Caco-2 (cell line): ENCODE results near the gene LTBP1. TPM values are rescaled to one million over a fixed set of nuclear protein-coding genes. Genes with fewer than 3 reads are reported as not detected.

Experiments used
- BruUV-seq: library from RNA; stranded (reverse); fragments of 400-500 nt; replicated peaks from 2 replicates; lab custom pipeline; 2021; lab: Mats Ljungman, UMichigan
- CTCF ChIA-PET: fragments of 300-600 bp; sonication (Branson Sonifier 250); formaldehyde crosslinking; loops from one replicate; lab custom pipeline; 2022; ENCODE audit warnings: antibody characterized with exemption; lab: Charles Lee
- POLR2A ChIA-PET: fragments of 300-600 bp; sonication (Branson Sonifier 250); formaldehyde crosslinking; loops from one replicate; lab custom pipeline; 2022; ENCODE audit warnings: antibody characterized with exemption; lab: Charles Lee
- DNase-seq, 2 experiments: peaks; one replicate each; pipeline versions ENCODE4 v3.0.0 to v3.0.0-alpha.2; 2020 to 2022
- H3K27me3 ChIP-seq: replicated peaks from 2 replicates; pipeline ENCODE4 v1.6.0; 2011; ENCODE audit warnings: low read length; ENCODE audit not compliant: control insufficient read depth, insufficient read depth
- H3K36me3 ChIP-seq: 2 replicates; pipeline ENCODE4 v1.5.1; 2011; ENCODE audit warnings: low read length; ENCODE audit not compliant: control insufficient read depth, insufficient read depth
- H3K4me1 ChIP-seq: fragments of 250-450 bp; sonication (Bioruptor Pico); 2 replicates; pipeline ENCODE4 v1.5.1; 2020; ENCODE audit warnings: mild to moderate bottlenecking
- H3K4me3 ChIP-seq: 2 replicates; pipeline ENCODE4 v1.5.1; 2011; ENCODE audit warnings: low read depth, mild to moderate bottlenecking, control low read depth, low read length
- H3K9me3 ChIP-seq: fragments of 250-450 bp; sonication (Bioruptor Pico); 2 replicates; pipeline ENCODE4 v1.5.1; 2020; ENCODE audit warnings: mild to moderate bottlenecking, moderate library complexity
- H3K27ac Mint-ChIP-seq: one replicate; pipeline ENCODE4 v1.8.0; 2022; ENCODE audit warnings: mixed read lengths; ENCODE audit not compliant: unreplicated experiment
- H3K27me3 Mint-ChIP-seq: one replicate; pipeline ENCODE4 v1.8.0; 2022; ENCODE audit warnings: mixed read lengths; ENCODE audit not compliant: insufficient read depth, unreplicated experiment
- H3K36me3 Mint-ChIP-seq: one replicate; pipeline ENCODE4 v1.8.0; 2022; ENCODE audit warnings: mild to moderate bottlenecking, mixed read lengths; ENCODE audit not compliant: insufficient read depth, unreplicated experiment
- H3K4me1 Mint-ChIP-seq: one replicate; pipeline ENCODE4 v1.8.0; 2022; ENCODE audit warnings: low read depth, mixed read lengths; ENCODE audit not compliant: unreplicated experiment
- H3K4me3 Mint-ChIP-seq: one replicate; pipeline ENCODE4 v1.8.0; 2022; ENCODE audit warnings: mild to moderate bottlenecking, moderate library complexity, mixed read lengths; ENCODE audit not compliant: unreplicated experiment
- H3K9me3 Mint-ChIP-seq: one replicate; pipeline ENCODE4 v1.8.0; 2022; ENCODE audit warnings: mixed read lengths; ENCODE audit not compliant: unreplicated experiment
- CTCF ChIP-seq, 2 experiments: fragments of 200-600 bp in 1 of 2; IDR thresholded peaks; 1 replicate in 1 of 2; 2 replicates in 1 of 2; pipeline versions ENCODE4 v1.5.1 to v1.8.0; 2011 to 2022; ENCODE audit warnings: antibody characterized with exemption in 1 of 2, control low read depth in 1 of 2, inconsistent platforms in 1 of 2, low read depth in 1 of 2, low read length in 1 of 2, mild to moderate bottlenecking in 1 of 2, moderate library complexity in 1 of 2; ENCODE audit not compliant: insufficient read depth in 1 of 2, severe bottlenecking in 1 of 2, unreplicated experiment in 1 of 2
- intact Hi-C: fragments of 100-400 bp; cut with micrococcal nuclease; formaldehyde crosslinking; loops from one replicate; pipeline ENCODE4 v1.10.0; 2022; ENCODE audit not compliant: unreplicated experiment
- total RNA-seq: library from RNA; stranded (reverse); gene quantifications from 2 replicates; pipeline ENCODE4 v1.2.3, GENCODE V29; 2022

LTBP1 gene
- total RNA-seq, 1 experiment from 2014 or later = 64.2 TPM

GRCh38 chr2:33320573-33320972 lies 373.8 kb downstream of the LTBP1 start:
- BruUV-seq = no TSS peak
- ChIA-PET POLR2A (no interaction called here), CTCF (no interaction called here)
- intact Hi-C loops = no loop called here
- TF ChIP-seq CTCF (IDR thresholded peaks at IDR 0.05; ENCODE audit: insufficient read depth in 1 of 2, low read depth in 1 of 2, low read length in 1 of 2, severe bottlenecking in 1 of 2, unreplicated experiment in 1 of 2) = no peak
- Histone ChIP-seq H3K27me3 (no peaks in the 10 kb centered on the region), H3K4me3 (no peak overlapping the region), H3K36me3 (no peaks in the 10 kb centered on the region), H3K9me3 (no peaks in the 10 kb centered on the region), H3K4me1 (0 out of 2 replicates have a peak, but pooled peaks cover 3% of the 10 kb centered on the region)
- H3K4me3 Mint-ChIP-seq = no peak overlapping the region
- H3K27ac Mint-ChIP-seq = no peak overlapping the region
- DNase-seq = no peak
- H3K36me3 Mint-ChIP-seq = no peaks in the 10 kb centered on the region
- H3K9me3 Mint-ChIP-seq = no peaks in the 10 kb centered on the region
- H3K27me3 Mint-ChIP-seq = no peaks in the 10 kb centered on the region
- no peaks in the 10 kb centered on the region for H3K4me1 Mint-ChIP-seq

- Mint-ChIP-seq H3K4me1 (no peaks in the 10 kb centered on the region), H3K4me3 (no peak overlapping the region), H3K9me3 (no peaks in the 10 kb centered on the region), H3K36me3 (no peaks in the 10 kb centered on the region), H3K27ac (no peak overlapping the region), H3K27me3 (no peaks in the 10 kb centered on the region)
- Histone ChIP-seq H3K36me3 (no peaks in the 10 kb centered on the region), H3K9me3 (no peaks in the 10 kb centered on the region), H3K27me3 (no peaks in the 10 kb centered on the region), H3K4me1 (0 out of 2 replicates have a peak, but pooled peaks cover 3% of the 10 kb centered on the region), H3K4me3 (no peak overlapping the region)
- intact Hi-C loops = no loop called here
- BruUV-seq = no TSS peak
- no peak for DNase-seq
- TF ChIP-seq CTCF (IDR thresholded peaks at IDR 0.05; ENCODE audit: insufficient read depth in 1 of 2, low read depth in 1 of 2, low read length in 1 of 2, severe bottlenecking in 1 of 2, unreplicated experiment in 1 of 2) = no peak
- ChIA-PET CTCF (no interaction called here), POLR2A (no interaction called here)
These were observed 374.6 kb downstream of the LTBP1 start for GRCh38 chr2:33321236-33321771.

- H3K9me3 Mint-ChIP-seq = no peaks in the 10 kb centered on the region
- ChIA-PET CTCF (no interaction called here), POLR2A (no interaction called here)
- no peak overlapping the region for H3K4me3 Mint-ChIP-seq
- no TSS peak for BruUV-seq
- H3K36me3 Mint-ChIP-seq = no peaks in the 10 kb centered on the region
- H3K4me1 ChIP-seq = 0 out of 2 replicates have a peak, but pooled peaks cover 3% of the 10 kb centered on the region
- no peak overlapping the region for H3K4me3 ChIP-seq
- H3K27me3 Mint-ChIP-seq = no peaks in the 10 kb centered on the region
- intact Hi-C loops = no loop called here
- H3K4me1 Mint-ChIP-seq = no peaks in the 10 kb centered on the region
- no peaks in the 10 kb centered on the region for H3K9me3 ChIP-seq
- H3K36me3 ChIP-seq = no peaks in the 10 kb centered on the region
- H3K27me3 ChIP-seq = no peaks in the 10 kb centered on the region
- DNase-seq = no peak
- no peak for TF ChIP-seq CTCF (IDR thresholded peaks at IDR 0.05; ENCODE audit: insufficient read depth in 1 of 2, low read depth in 1 of 2, low read length in 1 of 2, severe bottlenecking in 1 of 2, unreplicated experiment in 1 of 2)
- no peak overlapping the region for H3K27ac Mint-ChIP-seq
These were observed 375.2 kb downstream of the LTBP1 start for GRCh38 chr2:33321876-33322483.
